Lung (tissue), 12 donors: ENCODE measurements around the gene INPP4B. TPM values are rescaled to one million over a fixed set of nuclear protein-coding genes. Genes with fewer than 3 reads are reported as not detected.

Experiments
- ATAC-seq: fragments of 200-7000 bp; cut with Tn5 transposase; one replicate; pipeline ENCODE4 v1.9.1; 2020; ENCODE audit warnings: moderate number of reproducible peaks; ENCODE audit not compliant: insufficient read depth, low FRiP score
- DNase-seq, 3 donors: peaks; one replicate each; pipeline ENCODE4 v3.0.0-alpha.2; 2013 to 2017
- H3K27ac ChIP-seq, 2 donors: one replicate each; pipeline ENCODE4 v1.5.1; 2013; ENCODE audit warnings: mild to moderate bottlenecking in 2 of 2, moderate library complexity in 2 of 2, control low read depth in 1 of 2, inconsistent platforms in 1 of 2, low read depth in 1 of 2, low read length in 1 of 2
- H3K27me3 ChIP-seq, 3 donors: one replicate each; pipeline ENCODE4 v1.5.1; 2013; ENCODE audit warnings: low read length in 2 of 3; ENCODE audit not compliant: control insufficient read depth in 3 of 3, insufficient read depth in 3 of 3
- H3K36me3 ChIP-seq, 4 donors: one replicate each; pipeline ENCODE4 v1.5.1; 2013; ENCODE audit warnings: low read length in 4 of 4, mild to moderate bottlenecking in 1 of 4, moderate library complexity in 1 of 4; ENCODE audit not compliant: control insufficient read depth in 4 of 4, insufficient read depth in 4 of 4
- H3K4me1 ChIP-seq, 5 donors: one replicate each; pipeline ENCODE4 v1.5.1; 2013; ENCODE audit warnings: low read length in 5 of 5, mild to moderate bottlenecking in 2 of 5, moderate library complexity in 1 of 5; ENCODE audit not compliant: control insufficient read depth in 5 of 5, insufficient read depth in 5 of 5
- H3K4me3 ChIP-seq: one replicate; pipeline ENCODE4 v1.5.1; 2013; ENCODE audit warnings: mild to moderate bottlenecking, control low read depth, moderate library complexity
- H3K9ac ChIP-seq, 2 donors: one replicate each; pipeline ENCODE4 v1.5.1; 2013; ENCODE audit warnings: low read length in 2 of 2, control low read depth in 1 of 2; ENCODE audit not compliant: insufficient read depth in 1 of 2
- H3K9me3 ChIP-seq, 4 donors: one replicate each; pipeline ENCODE4 v1.5.1; 2013; ENCODE audit warnings: low read length in 3 of 4, mild to moderate bottlenecking in 1 of 4, moderate library complexity in 1 of 4; ENCODE audit not compliant: control insufficient read depth in 4 of 4, insufficient read depth in 3 of 4
- WGBS, 2 donors: extraction: QIAGEN DNeasy Blood & Tissue Kit; methylation state at CpG; one replicate each; pipeline ENCODE4 v1.1.7; 2013; 5-methylcytosine and 5-hydroxymethylcytosine counted together
- polyA plus RNA-seq, 2 donors: library from polyadenylated mRNA; stranded (reverse); fragments of 200-250 nt; gene quantifications; one replicate each; pipeline ENCODE4 v1.2.1, GENCODE V29; 2013
- total RNA-seq, 2 donors: library from RNA; depleted of rRNA in 1 of 2; stranded (reverse); fragments of >200 nt in 1 of 2; gene quantifications; one replicate each; pipeline ENCODE4 v1.2.1, GENCODE V29; 2014 to 2021
- TF ChIP-seq, protein P1 (sequence below): IDR thresholded peaks from 2 replicates; pipeline ENCODE4 v1.5.1; 2012; ENCODE audit warnings: mild to moderate bottlenecking; ENCODE audit errors: control extremely low read depth, extremely low read depth
- donor health status: control.
- donor health status: control.
- donor health status: Bipolar disorder and iron deficiency.
- donor health status: healthy.
- donor health status: DM: yes; HTN: yes; CAD: no.

The INPP4B gene
- total and polyA plus RNA-seq, 4 donors = 2.4 to 32.6 (median 5.6) TPM

DNA sequence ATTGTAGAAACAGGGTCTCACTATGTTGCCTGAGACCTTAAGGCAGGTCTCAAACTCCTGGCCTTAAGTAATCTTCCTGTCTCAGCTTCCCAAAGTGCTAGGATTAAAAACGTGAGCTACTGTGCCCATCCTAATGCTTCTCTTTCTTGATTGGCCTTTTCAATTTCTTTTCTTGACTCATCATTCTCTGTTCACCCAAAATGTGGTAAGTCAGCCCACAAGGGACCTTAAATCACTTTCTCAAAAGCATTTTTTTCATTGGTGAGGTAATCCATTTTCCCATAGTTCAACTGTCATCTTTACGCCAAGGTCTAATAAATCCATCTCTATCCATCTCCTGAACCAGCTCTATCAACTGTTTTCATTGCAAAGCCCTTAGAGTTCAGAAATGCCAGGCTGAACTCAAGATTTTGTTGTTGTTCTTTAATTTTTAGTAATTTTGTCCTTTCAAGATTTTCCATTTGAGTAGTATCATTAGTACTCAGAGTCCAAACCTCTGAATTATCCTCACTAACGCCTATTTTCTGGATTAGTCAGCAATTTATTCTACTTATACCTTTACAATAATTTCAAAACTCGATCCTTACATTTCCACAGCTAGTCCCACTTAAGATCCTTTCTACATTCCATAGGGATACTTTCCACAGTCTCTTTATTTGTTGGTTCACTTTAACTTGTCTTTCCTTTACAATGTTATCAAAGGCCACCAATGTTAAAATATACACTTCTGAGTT lies 681.2 kb downstream of the INPP4B start:
- no peaks in the 10 kb centered on the region for H3K27me3 ChIP-seq
- no peak for ATAC-seq
- H3K27ac ChIP-seq = no peak overlapping the region
- H3K9ac ChIP-seq = no peak overlapping the region
- H3K36me3 ChIP-seq = peaks cover 0 to 7% (median 0%) of the 10 kb centered on the region in 4 donors
- TF ChIP-seq, protein P1, sequence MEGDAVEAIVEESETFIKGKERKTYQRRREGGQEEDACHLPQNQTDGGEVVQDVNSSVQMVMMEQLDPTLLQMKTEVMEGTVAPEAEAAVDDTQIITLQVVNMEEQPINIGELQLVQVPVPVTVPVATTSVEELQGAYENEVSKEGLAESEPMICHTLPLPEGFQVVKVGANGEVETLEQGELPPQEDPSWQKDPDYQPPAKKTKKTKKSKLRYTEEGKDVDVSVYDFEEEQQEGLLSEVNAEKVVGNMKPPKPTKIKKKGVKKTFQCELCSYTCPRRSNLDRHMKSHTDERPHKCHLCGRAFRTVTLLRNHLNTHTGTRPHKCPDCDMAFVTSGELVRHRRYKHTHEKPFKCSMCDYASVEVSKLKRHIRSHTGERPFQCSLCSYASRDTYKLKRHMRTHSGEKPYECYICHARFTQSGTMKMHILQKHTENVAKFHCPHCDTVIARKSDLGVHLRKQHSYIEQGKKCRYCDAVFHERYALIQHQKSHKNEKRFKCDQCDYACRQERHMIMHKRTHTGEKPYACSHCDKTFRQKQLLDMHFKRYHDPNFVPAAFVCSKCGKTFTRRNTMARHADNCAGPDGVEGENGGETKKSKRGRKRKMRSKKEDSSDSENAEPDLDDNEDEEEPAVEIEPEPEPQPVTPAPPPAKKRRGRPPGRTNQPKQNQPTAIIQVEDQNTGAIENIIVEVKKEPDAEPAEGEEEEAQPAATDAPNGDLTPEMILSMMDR = no peak
- 85 to 90% methylated on average over 4 of the region's 4 CpGs for WGBS, 2 donors
- H3K9me3 ChIP-seq = no peaks in the 10 kb centered on the region
- H3K4me3 ChIP-seq = no peak overlapping the region
- H3K4me1 ChIP-seq = no peaks in the 10 kb centered on the region
- no peak for DNase-seq

DNA sequence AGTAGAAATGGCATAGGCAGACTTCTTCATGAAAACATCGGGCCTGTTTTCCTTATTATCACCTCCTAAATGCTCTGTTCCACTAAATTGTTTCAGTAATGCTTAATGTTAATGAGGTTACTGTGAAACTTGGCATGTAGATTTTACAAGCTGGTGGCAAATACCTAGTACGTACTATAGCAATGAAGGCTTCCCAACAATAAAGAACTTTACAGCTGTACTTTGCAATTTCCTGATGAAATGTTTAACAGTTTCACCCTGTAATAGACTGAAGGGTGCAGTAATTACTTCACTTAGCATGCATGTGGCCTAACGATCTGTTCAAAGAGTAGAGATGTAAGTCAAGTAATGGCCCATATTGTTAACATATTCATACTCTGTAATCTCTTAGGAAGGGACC lies 685.0 kb downstream of the INPP4B start:
- Histone ChIP-seq H3K36me3 (no peaks in the 10 kb centered on the region), H3K27ac (no peak overlapping the region), H3K4me1 (no peaks in the 10 kb centered on the region), H3K9me3 (no peaks in the 10 kb centered on the region), H3K27me3 (no peaks in the 10 kb centered on the region), H3K4me3 (no peak overlapping the region), H3K9ac (no peak overlapping the region)
- ATAC-seq (no peak), DNase-seq (no peak)
- TF ChIP-seq, protein P1 = no peak
- WGBS, 2 donors = 88 to 92% methylated on average over 3 of the region's 3 CpGs

DNA sequence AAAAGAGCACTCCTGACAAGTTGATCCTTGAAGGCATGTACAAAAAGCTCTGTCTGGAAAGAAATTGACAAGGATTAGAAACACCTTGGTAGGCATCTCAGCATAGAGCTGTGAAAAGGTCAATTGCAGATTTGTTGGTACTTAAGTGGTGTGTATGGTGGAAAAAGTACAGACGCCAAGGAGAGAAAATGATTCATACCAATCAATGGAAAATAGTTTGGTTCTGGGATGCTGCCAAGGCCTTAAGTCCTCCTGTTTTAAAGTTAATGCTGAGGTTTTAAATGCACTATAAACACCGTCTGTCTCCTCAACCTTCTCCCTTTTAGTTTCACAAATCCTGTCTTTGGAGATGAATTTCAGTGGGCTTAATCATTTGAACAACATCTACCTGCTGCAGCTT lies 685.6 kb downstream of the INPP4B start:
- Histone ChIP-seq H3K4me1 (no peaks in the 10 kb centered on the region), H3K4me3 (no peak overlapping the region), H3K9me3 (no peaks in the 10 kb centered on the region), H3K36me3 (no peaks in the 10 kb centered on the region), H3K27ac (no peak overlapping the region), H3K27me3 (no peaks in the 10 kb centered on the region), H3K9ac (no peak overlapping the region)
- TF ChIP-seq, protein P1 = no peak
- DNase-seq (no peak), ATAC-seq (no peak)
- WGBS, 2 donors = 74 to 90% methylated on average over 2 of the region's 2 CpGs

DNA sequence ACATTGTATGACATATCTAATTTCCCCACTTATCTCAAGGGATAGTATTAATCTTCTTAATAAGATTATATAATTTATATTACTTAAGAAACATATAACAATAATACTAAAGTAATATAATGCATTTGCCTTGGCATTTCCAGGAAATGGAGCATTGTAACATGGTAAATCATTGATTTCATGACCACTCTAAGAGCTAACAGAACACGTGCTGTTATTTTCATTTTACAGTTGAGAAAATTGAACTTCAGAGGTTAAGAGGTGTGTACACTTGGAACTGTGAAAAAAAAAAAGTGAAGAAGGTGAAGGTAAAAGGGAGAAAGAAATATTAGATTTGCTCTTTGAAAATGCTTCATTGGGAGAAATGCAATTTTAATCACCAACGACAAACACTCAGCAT lies 687.1 kb downstream of the INPP4B start:
- Histone ChIP-seq H3K9me3 (no peaks in the 10 kb centered on the region), H3K9ac (no peak overlapping the region), H3K4me1 (peaks cover 0 to 3% (median 0%) of the 10 kb centered on the region in 5 donors), H3K27ac (no peak overlapping the region), H3K4me3 (no peak overlapping the region), H3K27me3 (no peaks in the 10 kb centered on the region), H3K36me3 (no peaks in the 10 kb centered on the region)
- ATAC-seq (no peak), DNase-seq (no peak)
- 71 to 80% methylated on average over 2 of the region's 2 CpGs for WGBS, 2 donors
- TF ChIP-seq, protein P1 = no peak
